Measurements from ENCODE around the gene WNT5A. TPM values are rescaled to one million over a fixed set of nuclear protein-coding genes. Genes with fewer than 3 reads are reported as not detected.

The WNT5A gene
- total RNA-seq, 1 donor: 1,763 TPM

DNA sequence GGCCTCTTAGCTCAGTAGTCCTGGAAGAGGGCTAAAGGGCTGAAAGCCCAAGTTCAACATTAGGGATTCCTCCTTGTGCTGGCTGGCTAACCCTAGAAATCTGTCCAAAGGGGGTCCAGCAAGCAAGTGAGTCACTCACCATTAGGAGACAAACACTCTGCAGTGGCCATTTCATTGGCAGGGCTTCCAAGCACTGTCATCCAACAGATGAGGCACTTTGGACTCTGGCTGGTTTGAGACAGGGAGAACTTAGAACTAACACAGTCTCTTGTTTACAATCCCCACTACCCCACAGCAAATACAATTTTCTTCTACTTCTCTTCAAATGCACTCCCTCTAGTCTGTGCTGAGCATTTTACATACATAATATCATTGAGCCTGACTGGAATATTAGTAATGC, 10.1 kb upstream of the WNT5A start:
- H3K4me3 ChIP-seq (ENCODE audit: low read depth, low read length): no peak overlapping the region
- TF ChIP-seq, protein P1, sequence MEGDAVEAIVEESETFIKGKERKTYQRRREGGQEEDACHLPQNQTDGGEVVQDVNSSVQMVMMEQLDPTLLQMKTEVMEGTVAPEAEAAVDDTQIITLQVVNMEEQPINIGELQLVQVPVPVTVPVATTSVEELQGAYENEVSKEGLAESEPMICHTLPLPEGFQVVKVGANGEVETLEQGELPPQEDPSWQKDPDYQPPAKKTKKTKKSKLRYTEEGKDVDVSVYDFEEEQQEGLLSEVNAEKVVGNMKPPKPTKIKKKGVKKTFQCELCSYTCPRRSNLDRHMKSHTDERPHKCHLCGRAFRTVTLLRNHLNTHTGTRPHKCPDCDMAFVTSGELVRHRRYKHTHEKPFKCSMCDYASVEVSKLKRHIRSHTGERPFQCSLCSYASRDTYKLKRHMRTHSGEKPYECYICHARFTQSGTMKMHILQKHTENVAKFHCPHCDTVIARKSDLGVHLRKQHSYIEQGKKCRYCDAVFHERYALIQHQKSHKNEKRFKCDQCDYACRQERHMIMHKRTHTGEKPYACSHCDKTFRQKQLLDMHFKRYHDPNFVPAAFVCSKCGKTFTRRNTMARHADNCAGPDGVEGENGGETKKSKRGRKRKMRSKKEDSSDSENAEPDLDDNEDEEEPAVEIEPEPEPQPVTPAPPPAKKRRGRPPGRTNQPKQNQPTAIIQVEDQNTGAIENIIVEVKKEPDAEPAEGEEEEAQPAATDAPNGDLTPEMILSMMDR (IDR thresholded peaks at IDR 0.05; ENCODE audit: insufficient read depth, low read depth, low read length): no peak
- DNase-seq (ENCODE audit: low read depth): no peak

DNA sequence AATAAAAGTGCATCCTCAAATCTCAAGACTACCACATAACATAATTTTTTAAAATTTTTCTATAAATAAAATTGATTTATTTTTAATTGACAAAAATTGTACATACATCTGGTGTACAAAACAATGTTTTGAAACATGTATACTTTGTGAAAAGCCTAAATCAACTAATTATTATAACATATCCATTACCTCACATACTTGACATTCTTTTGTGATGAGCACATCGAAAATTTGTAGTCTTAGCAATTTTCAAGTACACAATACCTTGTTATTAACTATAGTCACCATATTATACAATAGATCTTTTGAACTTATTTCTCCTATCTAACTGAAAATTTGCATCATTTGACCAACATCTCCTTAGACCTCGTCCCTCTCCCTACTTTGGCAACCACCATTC, 7.9 kb upstream of the WNT5A start:
- TF ChIP-seq, protein P1 (IDR thresholded peaks at IDR 0.05; ENCODE audit: insufficient read depth, low read depth, low read length): no peak
- no peak for DNase-seq (ENCODE audit: low read depth)
- no peak overlapping the region for H3K4me3 ChIP-seq (ENCODE audit: low read depth, low read length)

DNA sequence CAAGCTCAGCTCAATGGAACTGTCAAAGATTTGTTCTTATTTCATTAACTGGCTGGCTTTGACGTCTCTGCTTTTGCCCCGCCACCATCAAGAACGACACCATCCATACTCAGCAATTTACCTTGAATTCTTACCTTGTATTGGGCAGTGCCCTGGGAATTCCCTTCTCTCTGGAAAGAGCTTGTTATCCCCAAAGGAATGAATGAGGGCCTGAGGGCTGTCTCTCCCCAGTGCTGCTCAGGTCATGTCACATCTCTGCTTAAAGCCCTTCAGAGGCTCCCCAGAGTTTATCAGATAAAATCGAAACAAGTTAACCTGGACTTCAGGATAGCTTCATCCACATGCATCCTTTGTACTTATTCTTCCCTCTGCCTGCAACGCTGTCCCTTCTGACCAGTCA, 5.9 kb upstream of the WNT5A start:
- no peak for DNase-seq (ENCODE audit: low read depth)
- TF ChIP-seq, protein P1 (IDR thresholded peaks at IDR 0.05; ENCODE audit: insufficient read depth, low read depth, low read length): no peak
- H3K4me3 ChIP-seq (ENCODE audit: low read depth, low read length): no peak overlapping the region

DNA sequence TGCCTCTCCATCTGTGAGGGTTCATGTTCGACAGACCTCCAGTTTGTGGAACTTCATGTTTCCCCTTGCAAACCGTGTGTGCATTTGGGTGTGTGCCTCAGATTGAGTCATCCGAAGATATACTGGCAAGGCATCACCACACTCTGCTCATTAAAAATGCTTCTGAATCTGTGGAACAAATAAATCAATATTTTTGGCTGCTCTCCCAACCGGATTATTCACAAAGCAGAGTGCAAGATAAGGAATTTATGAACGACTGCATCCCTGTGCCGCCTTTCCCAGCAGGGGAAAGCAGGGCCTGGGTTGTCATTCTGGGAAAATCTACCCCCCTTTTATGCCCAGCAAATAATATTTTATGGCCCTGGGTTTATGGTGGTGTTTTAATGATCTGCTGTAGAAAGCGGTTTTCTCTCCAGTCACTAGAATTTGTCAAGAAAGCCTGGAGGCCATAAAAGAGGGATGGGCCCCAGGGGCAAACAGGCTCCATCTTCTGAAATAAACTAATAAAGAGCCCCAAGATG, 4.2 kb upstream of the WNT5A start:
- TF ChIP-seq, protein P1 (IDR thresholded peaks at IDR 0.05; ENCODE audit: insufficient read depth, low read depth, low read length): no peak
- DNase-seq (ENCODE audit: low read depth): peak; percentile 97
- H3K4me3 ChIP-seq (ENCODE audit: low read depth, low read length): no peak overlapping the region

DNA sequence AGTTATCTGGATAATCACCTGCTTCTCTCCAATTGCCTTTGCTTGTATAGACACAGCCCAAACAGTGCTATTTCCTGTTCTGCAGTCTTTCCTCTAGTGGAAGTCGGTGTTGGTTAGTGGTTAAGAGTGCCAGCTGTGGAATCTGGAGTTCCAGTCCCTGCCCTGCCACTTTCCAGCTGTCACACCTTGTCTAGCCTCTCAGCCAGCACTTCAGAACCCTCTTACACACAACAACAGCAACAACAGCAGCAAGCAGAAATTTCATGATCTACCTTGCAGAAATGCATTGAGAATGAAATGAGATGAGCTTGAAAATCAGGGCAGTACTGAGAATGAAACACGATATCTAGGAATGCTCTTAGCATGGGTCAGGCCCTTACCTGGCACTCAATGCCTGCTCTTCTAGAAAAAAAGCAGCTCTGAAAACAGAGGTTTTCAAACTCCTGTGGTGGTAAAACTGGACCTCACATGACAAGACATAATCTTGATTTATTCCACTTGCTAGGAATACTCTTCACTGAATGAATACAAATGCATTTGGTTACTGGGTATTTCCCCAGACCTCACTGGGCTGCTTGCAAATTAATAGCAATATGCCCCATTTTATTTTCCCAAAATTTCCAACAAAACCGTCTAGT, 3.3 kb upstream of the WNT5A start:
- no peak overlapping the region for H3K4me3 ChIP-seq (ENCODE audit: low read depth, low read length)
- DNase-seq (ENCODE audit: low read depth): no peak

DNA sequence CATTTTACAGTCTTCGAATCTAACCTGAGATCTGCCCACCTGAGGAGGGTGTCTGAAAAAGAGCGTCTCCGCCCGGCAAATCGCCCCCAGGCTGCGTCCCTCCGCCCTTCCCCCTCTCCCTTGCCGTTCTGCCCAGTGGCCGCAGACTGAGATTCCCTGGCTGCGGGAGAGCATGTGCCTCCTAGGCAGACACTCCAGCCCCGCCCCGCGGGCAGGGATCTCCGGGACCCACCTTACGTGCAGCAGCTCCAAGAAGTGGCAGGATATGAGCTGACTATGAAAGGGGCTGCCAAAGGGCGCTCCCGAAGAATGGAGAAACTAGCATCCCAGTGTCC, 2.7 kb upstream of the WNT5A start:
- H3K4me3 ChIP-seq (ENCODE audit: low read depth, low read length): peak overlapping the region; percentile 92
- TF ChIP-seq, protein P1 (IDR thresholded peaks at IDR 0.05; ENCODE audit: insufficient read depth, low read depth, low read length): no peak
- DNase-seq (ENCODE audit: low read depth): no peak

More for the DNA sequence above, 3.3 kb upstream of the WNT5A start:
- TF ChIP-seq, protein P1 (IDR thresholded peaks at IDR 0.05; ENCODE audit: insufficient read depth, low read depth, low read length): no peak

Measured in fibroblast of villous mesenchyme (primary cell).